HG03558 (cell line): ENCODE results near the gene COL5A3.

Source experiments
- ATAC-seq: cut with Tn5 transposase; IDR thresholded peaks from one replicate; pipeline ENCODE4 v1.9.1; 2021; ENCODE audit warnings: moderate number of reproducible peaks; ENCODE audit not compliant: unreplicated experiment; ENCODE audit errors: extremely low read depth

The COL5A3 gene

GRCh38 chr19:10013316-10013715 lies 3.0 kb upstream of the COL5A3 start, which contains the start of gene RDH8:
RDH8 (plus strand) TSS chr19:10013483; CDS start chr19:10013498, 15 bp downstream.
- ATAC-seq = no peak

GRCh38 chr19:10011974-10012373 lies 1.7 kb upstream of the COL5A3 start:
- no peak for ATAC-seq

GRCh38 chr19:10010939-10011338 lies 635 bp upstream of the COL5A3 start:
- no peak for ATAC-seq

- ATAC-seq = no peak
Observed at GRCh38 chr19:10009714-10010224, 535 bp downstream of the COL5A3 start.

- ATAC-seq = no peak
Observed at GRCh38 chr19:10008184-10008765, 2.0 kb downstream of the COL5A3 start.

- no peak for ATAC-seq
Observed at GRCh38 chr19:10007371-10008183, 2.7 kb downstream of the COL5A3 start.

- ATAC-seq = no peak
Observed at GRCh38 chr19:10006752-10007323, 3.5 kb downstream of the COL5A3 start.

- no peak for ATAC-seq
Observed at GRCh38 chr19:10006335-10006708, 4.0 kb downstream of the COL5A3 start.

GRCh38 chr19:10005632-10006334 lies 4.5 kb downstream of the COL5A3 start:
- no peak for ATAC-seq

GRCh38 chr19:10004617-10005016 lies 5.7 kb downstream of the COL5A3 start:
- no peak for ATAC-seq

GRCh38 chr19:10003271-10003670 lies 7.0 kb downstream of the COL5A3 start:
- no peak for ATAC-seq

- ATAC-seq = no peak
Observed at GRCh38 chr19:10001899-10002298, 8.4 kb downstream of the COL5A3 start.

- no peak for ATAC-seq
Observed at GRCh38 chr19:10000171-10000826, 10.0 kb downstream of the COL5A3 start.

- no peak for ATAC-seq
Observed at GRCh38 chr19:9996541-9996940, 13.8 kb downstream of the COL5A3 start.

GRCh38 chr19:9995999-9996398 lies 14.3 kb downstream of the COL5A3 start:
- no peak for ATAC-seq

- ATAC-seq = no peak
Observed at GRCh38 chr19:9995084-9995483, 15.2 kb downstream of the COL5A3 start.

GRCh38 chr19:9991425-9992191 lies 18.7 kb downstream of the COL5A3 start:
- ATAC-seq = no peak

- no peak for ATAC-seq
Observed at GRCh38 chr19:9989504-9989903, 20.8 kb downstream of the COL5A3 start.

GRCh38 chr19:9986787-9987281 lies 23.5 kb downstream of the COL5A3 start:
- ATAC-seq = no peak
